Ovary (tissue), 9 donors: ENCODE data around the gene GSTA3. TPM values are rescaled to one million over a fixed set of nuclear protein-coding genes. Genes with fewer than 3 reads are reported as not detected.

ENCODE experiments used
- DNase-seq, 5 donors: peaks; one replicate each; pipeline ENCODE4 v3.0.0-alpha.2; 2019 to 2020
- H3K27ac ChIP-seq, 2 donors: fragments of 200-600 bp; one replicate each; pipeline versions ENCODE4 v1.5.1 to v1.8.0; 2019 to 2022
- H3K27me3 ChIP-seq: fragments of 200-600 bp; one replicate; pipeline ENCODE4 v1.8.0; 2022
- H3K36me3 ChIP-seq: fragments of 200-600 bp; sonication (generic); one replicate; pipeline ENCODE4 v1.5.1; 2019
- H3K4me1 ChIP-seq: one replicate; pipeline ENCODE4 v1.8.1; 2013; ENCODE audit warnings: mild to moderate bottlenecking, moderate library complexity; ENCODE audit not compliant: insufficient read depth
- H3K4me3 ChIP-seq: fragments of 200-600 bp; sonication (generic); one replicate; pipeline ENCODE4 v1.5.1; 2017
- H3K9me3 ChIP-seq, 2 donors: fragments of 200-600 bp in 1 of 2; sonication (generic) in 1 of 2; one replicate each; pipeline versions ENCODE4 v1.5.1 to v1.8.1; 2013 to 2019; ENCODE audit warnings: mild to moderate bottlenecking in 1 of 2, moderate library complexity in 1 of 2
- EP300 ChIP-seq: sonication (generic); formaldehyde crosslinking; IDR thresholded peaks from one replicate; pipeline ENCODE4 v1.6.1; 2017; ENCODE audit warnings: antibody characterized with exemption
- POLR2A ChIP-seq: fragments of 450-650 bp; IDR thresholded peaks from one replicate; pipeline ENCODE4 v1.6.1; 2017; ENCODE audit warnings: antibody characterized with exemption, mild to moderate bottlenecking, moderate library complexity
- WGBS, 3 donors: extraction: QIAGEN DNeasy Blood & Tissue Kit in 1 of 3; methylation state at CpG; one replicate each; pipeline versions ENCODE4 v1.1.5 to v1.1.7; 2013 to 2017; 5-methylcytosine and 5-hydroxymethylcytosine counted together
- intact Hi-C, 4 donors: fragments of 100-400 bp; cut with DNase I; formaldehyde crosslinking; loops; one replicate each; pipeline versions ENCODE4 v1.11.0 to v1.15.1; 2022 to 2023
- polyA plus RNA-seq, 2 donors: library from polyadenylated mRNA; stranded (reverse); fragments of 200-250 nt in 1 of 2; fragments of 350-450 nt in 1 of 2; fragmentation: Illumina TruSeq in 1 of 2; extraction: RNeasy Lipid Tissue Mini Kit (QIAGEN cat#74804) in 1 of 2; gene quantifications; one replicate each; pipeline ENCODE4 v1.2.3, GENCODE V29; 2013 to 2014
- total RNA-seq, 7 donors: library from RNA; depleted of rRNA in 2 of 7; stranded (reverse); fragments of >200 nt in 2 of 7; fragmentation: NEBNext Ultra II Directional in 3 of 7; extraction: Animal tissue kit (Norgen Biotek cat#: 25700) in 3 of 7; gene quantifications; one replicate each; pipeline versions ENCODE4 v1.1.0 to v1.2.4, GENCODE V29; 2016 to 2023
- TF ChIP-seq, protein P1 (sequence below), 3 donors: fragments of 450-650 bp in 2 of 3; fragments of 200-600 bp in 1 of 3; IDR thresholded peaks; one replicate each; pipeline versions ENCODE4 v1.5.1 to v1.8.0; 2016 to 2022; ENCODE audit warnings: antibody characterized with exemption in 3 of 3, mild to moderate bottlenecking in 1 of 3
- donor health status: DM: no; HTN: no; CAD: no; lungs with moderate emphysema.
- donor health status: DM: no; HTN: no; CAD: no.
- donor health status: Bipolar disorder and iron deficiency.
- donor health status: DM: yes; HTN: yes; CAD: no.
- donor health status: DM: no; HTN: no; CAD: no.
- donor health status: DM: yes; HTN: yes; CAD: no.

Gene GSTA3
- total and polyA plus RNA-seq, 9 donors = 0.61 to 22.1 (median 1.7) TPM; not detected in 3

DNA sequence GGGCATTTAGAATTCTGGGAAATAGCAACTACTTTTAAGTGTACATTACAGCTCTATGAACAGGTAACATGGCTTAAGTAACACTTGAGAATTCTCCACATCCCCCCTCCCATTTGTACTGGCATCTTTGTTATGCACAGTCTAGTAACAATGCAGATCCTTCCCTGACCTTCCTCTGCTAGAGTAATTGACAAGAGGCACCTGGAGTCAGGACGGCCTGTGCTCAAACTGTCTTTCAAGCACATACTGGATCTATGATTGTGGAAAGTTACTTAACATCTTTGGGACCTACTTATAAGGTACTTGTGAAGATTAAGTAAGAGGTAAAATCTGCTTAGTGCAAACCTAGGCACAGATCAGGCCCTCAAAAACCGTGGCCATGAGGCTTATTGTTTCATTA lies 21.9 kb upstream of the GSTA3 start:
- 75 to 77% (median 75%) methylated on average over 2 of the region's 2 CpGs for WGBS, 3 donors
- intact Hi-C loops = loop anchor here in 1 of 4 donors (10.0 kb wide), 1 partner anchor 1873 kb away; no protein-coding TSS in a partner anchor

GRCh38 chr6:52929321-52930164 lies 20.0 kb upstream of the GSTA3 start:
- TF ChIP-seq, protein P1, sequence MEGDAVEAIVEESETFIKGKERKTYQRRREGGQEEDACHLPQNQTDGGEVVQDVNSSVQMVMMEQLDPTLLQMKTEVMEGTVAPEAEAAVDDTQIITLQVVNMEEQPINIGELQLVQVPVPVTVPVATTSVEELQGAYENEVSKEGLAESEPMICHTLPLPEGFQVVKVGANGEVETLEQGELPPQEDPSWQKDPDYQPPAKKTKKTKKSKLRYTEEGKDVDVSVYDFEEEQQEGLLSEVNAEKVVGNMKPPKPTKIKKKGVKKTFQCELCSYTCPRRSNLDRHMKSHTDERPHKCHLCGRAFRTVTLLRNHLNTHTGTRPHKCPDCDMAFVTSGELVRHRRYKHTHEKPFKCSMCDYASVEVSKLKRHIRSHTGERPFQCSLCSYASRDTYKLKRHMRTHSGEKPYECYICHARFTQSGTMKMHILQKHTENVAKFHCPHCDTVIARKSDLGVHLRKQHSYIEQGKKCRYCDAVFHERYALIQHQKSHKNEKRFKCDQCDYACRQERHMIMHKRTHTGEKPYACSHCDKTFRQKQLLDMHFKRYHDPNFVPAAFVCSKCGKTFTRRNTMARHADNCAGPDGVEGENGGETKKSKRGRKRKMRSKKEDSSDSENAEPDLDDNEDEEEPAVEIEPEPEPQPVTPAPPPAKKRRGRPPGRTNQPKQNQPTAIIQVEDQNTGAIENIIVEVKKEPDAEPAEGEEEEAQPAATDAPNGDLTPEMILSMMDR (IDR thresholded peaks at IDR 0.05) = no peak
- no peak for TF ChIP-seq POLR2A
- TF ChIP-seq EP300 = no peak
- Histone ChIP-seq H3K4me3 (no peak overlapping the region), H3K27me3 (no peaks in the 10 kb centered on the region), H3K4me1 (no peaks in the 10 kb centered on the region), H3K9me3 (no peaks in the 10 kb centered on the region), H3K36me3 (no peaks in the 10 kb centered on the region), H3K27ac (no peak overlapping the region)
- intact Hi-C loops = loop anchor here in 1 of 4 donors (10.0 kb wide), 1 partner anchor 1875 kb away; no protein-coding TSS in a partner anchor
- 93 to 96% (median 95%) methylated on average over 6 of the region's 6 CpGs for WGBS, 3 donors
- no peak for DNase-seq

More for the DNA sequence above, 21.9 kb upstream of the GSTA3 start:
- no peak for DNase-seq
- H3K9me3 ChIP-seq = no peaks in the 10 kb centered on the region
- no peak for TF ChIP-seq POLR2A
- TF ChIP-seq EP300 = no peak
- TF ChIP-seq, protein P1 (IDR thresholded peaks at IDR 0.05) = no peak
- no peaks in the 10 kb centered on the region for H3K4me1 ChIP-seq
- no peaks in the 10 kb centered on the region for H3K27me3 ChIP-seq
- H3K4me3 ChIP-seq = no peak overlapping the region
- H3K36me3 ChIP-seq = no peaks in the 10 kb centered on the region
- H3K27ac ChIP-seq = no peak overlapping the region

DNA sequence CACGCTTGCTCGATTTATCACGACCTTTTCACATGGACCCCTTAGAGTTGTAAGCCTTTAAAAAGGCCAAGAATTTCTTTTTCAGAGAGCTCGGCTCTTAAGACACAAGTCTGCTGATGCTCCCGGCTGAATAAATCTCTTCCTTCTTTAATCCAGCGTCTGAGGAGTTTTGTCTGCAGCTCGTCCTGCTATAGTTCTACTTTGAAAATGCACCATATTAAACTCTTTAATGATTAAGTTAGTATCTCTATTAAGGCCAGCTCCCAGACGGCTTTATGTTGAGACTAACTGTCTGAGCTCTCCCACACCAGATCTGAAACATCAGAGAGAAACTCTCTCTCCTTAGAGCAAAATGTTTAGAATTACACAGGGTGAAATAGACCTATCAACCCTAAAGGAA lies 18.0 kb upstream of the GSTA3 start:
- no peak for DNase-seq
- WGBS, 3 donors = 21 to 32% (median 25%) methylated on average over 8 of the region's 8 CpGs
- no peak overlapping the region for H3K4me3 ChIP-seq
- no peaks in the 10 kb centered on the region for H3K9me3 ChIP-seq
- no peak overlapping the region for H3K27ac ChIP-seq
- H3K36me3 ChIP-seq = no peaks in the 10 kb centered on the region
- TF ChIP-seq EP300 (no peak), POLR2A (no peak)
- TF ChIP-seq, protein P1 (IDR thresholded peaks at IDR 0.05) = no peak
- H3K27me3 ChIP-seq = no peaks in the 10 kb centered on the region
- H3K4me1 ChIP-seq = no peaks in the 10 kb centered on the region
- intact Hi-C loops = no loop called here

DNA sequence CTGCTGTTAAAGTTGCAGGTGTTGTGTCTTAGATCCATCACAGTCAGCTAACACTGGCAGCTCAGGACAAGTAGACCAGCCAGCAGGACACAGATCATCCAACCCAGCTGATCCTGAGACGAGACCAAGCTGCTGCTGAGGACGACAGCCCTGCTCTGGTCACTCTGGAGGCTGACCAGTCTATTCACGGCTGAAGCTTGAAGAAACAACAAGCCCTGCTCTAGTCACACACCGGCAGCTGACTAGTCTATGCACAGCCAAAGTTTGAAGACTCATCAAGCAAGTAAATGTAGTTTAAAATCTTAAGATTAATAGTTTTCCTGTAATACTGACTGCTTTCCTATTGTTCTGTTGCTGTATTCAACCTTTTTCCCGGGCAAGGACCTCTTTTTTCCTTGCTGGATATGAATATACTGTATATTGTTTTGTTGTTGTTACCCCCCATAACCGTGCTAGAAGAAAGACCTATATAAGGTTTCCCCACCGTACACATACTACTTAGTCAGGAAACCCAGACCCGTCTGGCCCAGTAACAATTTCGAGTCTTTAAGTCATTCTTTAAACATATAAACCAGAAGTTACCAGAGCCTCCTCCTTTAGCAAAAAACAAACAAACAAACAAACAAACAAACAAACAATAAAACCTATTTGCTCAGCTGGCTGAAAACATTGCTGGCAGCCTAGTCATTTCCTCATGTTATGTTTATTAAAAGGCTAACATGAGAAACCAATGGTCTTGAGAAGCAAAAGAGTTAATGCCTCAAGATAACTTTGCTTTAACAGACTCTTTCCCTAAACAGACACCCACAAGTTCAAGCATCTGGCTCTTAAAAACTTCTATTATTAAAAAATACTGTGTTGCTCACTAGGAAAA lies 16.7 kb upstream of the GSTA3 start:
- 63 to 66% (median 64%) methylated on average over 9 of the region's 9 CpGs for WGBS, 3 donors
- H3K27ac ChIP-seq = no peak overlapping the region
- no peaks in the 10 kb centered on the region for H3K27me3 ChIP-seq
- TF ChIP-seq, protein P1 (IDR thresholded peaks at IDR 0.05) = no peak
- H3K36me3 ChIP-seq = no peaks in the 10 kb centered on the region
- H3K9me3 ChIP-seq = no peaks in the 10 kb centered on the region
- no peak for DNase-seq
- H3K4me1 ChIP-seq = no peaks in the 10 kb centered on the region
- intact Hi-C loops = no loop called here
- H3K4me3 ChIP-seq = no peak overlapping the region
